PFSK-1 (cell line): ENCODE measurements around the gene TOGARAM1.

Source experiments
- POLR2AphosphoS5 ChIP-seq: IDR thresholded peaks from 2 replicates; pipeline ENCODE4 v1.6.1; 2012; ENCODE audit warnings: low read depth, mild to moderate bottlenecking, control low read depth, low read length, moderate library complexity
- SIN3A ChIP-seq: IDR thresholded peaks from 2 replicates; pipeline ENCODE4 v1.6.1; 2012; ENCODE audit warnings: mild to moderate bottlenecking, low read length, moderate library complexity, borderline replicate concordance; ENCODE audit not compliant: insufficient read depth
- TAF1 ChIP-seq: IDR thresholded peaks from 2 replicates; pipeline ENCODE4 v1.6.1; 2012; ENCODE audit warnings: low read length, control low read depth, borderline replicate concordance; ENCODE audit not compliant: insufficient read depth

DNA sequence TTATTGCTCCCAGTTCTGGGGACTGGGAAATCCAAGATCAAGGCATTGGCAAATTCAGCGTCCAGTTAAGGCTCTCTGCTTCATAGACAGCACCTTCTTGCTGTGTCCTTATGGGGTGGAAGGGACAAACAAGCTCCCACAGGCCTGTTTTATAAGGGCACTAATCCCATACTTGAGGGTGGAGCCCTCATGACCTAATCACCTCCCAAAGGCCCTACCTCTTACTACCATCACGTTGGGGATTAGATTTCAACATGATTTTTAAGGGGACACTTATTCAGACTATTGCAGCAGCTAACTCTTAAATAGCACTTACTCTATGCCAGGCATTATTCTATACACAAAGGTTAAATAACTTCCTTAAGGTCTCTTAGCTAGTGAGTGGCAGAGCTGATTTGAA lies 17.3 kb downstream of the TOGARAM1 start:
- TF ChIP-seq SIN3A, result no peak
- no peak for TF ChIP-seq POLR2AphosphoS5
- TF ChIP-seq TAF1, result no peak
